Endothelial cell of umbilical vein (primary cell): ENCODE data around the gene CMSS1.

Experiments
- EZH2 ChIP-seq: IDR thresholded peaks from 2 replicates; pipeline ENCODE4 v1.6.1; 2012; ENCODE audit warnings: borderline replicate concordance, low read depth, mild to moderate bottlenecking, moderate library complexity, low read length, inconsistent platforms; ENCODE audit not compliant: severe bottlenecking
- POLR2A ChIP-seq: IDR thresholded peaks from 2 replicates; pipeline ENCODE4 v1.6.1; 2012; ENCODE audit warnings: low read depth, mild to moderate bottlenecking, control low read depth, low read length
- POLR2AphosphoS5 ChIP-seq: IDR thresholded peaks from 2 replicates; pipeline ENCODE4 v1.6.1; 2012; ENCODE audit warnings: low read depth, mild to moderate bottlenecking, control low read depth, low read length, moderate library complexity; ENCODE audit not compliant: insufficient read depth
- TF ChIP-seq, protein P1 (sequence below), 2 donors: IDR thresholded peaks; 1 replicate in 1 of 2; 2 replicates in 1 of 2; pipeline ENCODE4 v1.5.1; 2011; ENCODE audit warnings: low read length in 2 of 2, mild to moderate bottlenecking in 2 of 2, moderate library complexity in 2 of 2, control low read depth in 1 of 2, inconsistent platforms in 1 of 2, low read depth in 1 of 2; ENCODE audit not compliant: insufficient read depth in 1 of 2; ENCODE audit errors: extremely low read depth in 1 of 2

GRCh38 chr3:100111728-100112127 is 294.1 kb downstream of the CMSS1 start:
- no peak for TF ChIP-seq POLR2A
- no peak for TF ChIP-seq EZH2
- TF ChIP-seq, protein P1, sequence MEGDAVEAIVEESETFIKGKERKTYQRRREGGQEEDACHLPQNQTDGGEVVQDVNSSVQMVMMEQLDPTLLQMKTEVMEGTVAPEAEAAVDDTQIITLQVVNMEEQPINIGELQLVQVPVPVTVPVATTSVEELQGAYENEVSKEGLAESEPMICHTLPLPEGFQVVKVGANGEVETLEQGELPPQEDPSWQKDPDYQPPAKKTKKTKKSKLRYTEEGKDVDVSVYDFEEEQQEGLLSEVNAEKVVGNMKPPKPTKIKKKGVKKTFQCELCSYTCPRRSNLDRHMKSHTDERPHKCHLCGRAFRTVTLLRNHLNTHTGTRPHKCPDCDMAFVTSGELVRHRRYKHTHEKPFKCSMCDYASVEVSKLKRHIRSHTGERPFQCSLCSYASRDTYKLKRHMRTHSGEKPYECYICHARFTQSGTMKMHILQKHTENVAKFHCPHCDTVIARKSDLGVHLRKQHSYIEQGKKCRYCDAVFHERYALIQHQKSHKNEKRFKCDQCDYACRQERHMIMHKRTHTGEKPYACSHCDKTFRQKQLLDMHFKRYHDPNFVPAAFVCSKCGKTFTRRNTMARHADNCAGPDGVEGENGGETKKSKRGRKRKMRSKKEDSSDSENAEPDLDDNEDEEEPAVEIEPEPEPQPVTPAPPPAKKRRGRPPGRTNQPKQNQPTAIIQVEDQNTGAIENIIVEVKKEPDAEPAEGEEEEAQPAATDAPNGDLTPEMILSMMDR (IDR thresholded peaks at IDR 0.05; ENCODE audit: extremely low read depth in 1 of 2, insufficient read depth in 1 of 2, low read depth in 1 of 2, low read length in 2 of 2) = no peak
- no peak for TF ChIP-seq POLR2AphosphoS5
